ENCODE measurements around the gene CBLIF.
"Not testable (repeated sequence)": the region's sequence is repeated elsewhere in the genome, so short reads cannot be mapped to it uniquely, and the experiment has no call there.

The CBLIF gene

DNA sequence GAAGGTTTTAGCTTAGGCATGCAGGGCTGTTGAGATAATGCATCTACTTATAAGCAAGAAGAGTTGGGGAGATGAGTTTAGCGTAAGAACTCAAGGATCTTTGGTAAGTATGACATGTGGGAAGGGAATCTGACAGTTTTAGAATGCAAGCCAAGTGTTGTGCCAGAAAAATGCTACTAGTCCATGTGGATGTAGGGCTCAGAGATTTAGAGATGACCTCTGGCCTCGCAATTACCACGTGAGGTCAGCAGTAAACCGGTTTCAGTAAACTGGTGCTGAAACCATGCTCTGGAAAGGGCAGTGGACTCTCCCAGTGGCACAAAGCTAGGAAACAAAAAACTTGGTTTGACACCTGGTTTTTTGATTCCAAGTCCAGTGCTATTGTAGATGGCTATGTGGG is 53.7 kb downstream of the CBLIF start:
- DNase-seq: no peak

DNA sequence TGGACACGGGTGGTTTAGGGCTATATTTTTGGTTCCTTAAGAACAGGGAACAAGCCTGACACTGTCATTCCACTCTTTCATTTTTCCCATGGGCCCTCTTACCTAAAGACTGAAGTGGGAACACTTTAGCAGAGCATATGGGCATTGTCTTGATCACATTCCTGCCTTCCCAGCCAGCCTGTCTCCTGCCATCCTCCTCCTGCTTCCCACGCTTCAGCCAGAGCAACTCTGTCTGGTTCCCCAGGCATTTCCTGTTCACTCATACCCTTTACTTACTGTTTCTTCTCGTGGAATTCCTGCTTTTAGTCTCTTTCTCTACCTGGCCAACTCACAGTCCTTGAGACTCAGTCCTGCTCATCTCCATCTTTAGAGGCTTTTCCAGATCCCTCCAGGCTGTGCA is 57.5 kb downstream of the CBLIF start:
- DNase-seq: no peak

DNA sequence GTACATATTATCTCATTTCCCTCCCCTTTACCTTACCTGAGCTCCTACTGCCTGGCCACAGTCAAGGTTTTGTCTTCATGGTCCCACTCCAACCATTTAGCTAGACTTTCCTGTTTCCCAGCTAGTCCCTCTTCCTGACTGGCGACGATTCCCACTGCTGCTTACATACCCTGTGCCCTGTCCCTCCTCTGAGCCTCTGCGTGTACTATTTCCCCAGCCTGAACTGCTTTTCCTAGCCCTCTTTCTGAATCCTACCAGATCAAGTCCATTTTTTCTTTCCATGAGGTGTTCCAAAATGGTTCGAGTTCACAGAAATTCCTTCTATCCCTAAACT is 58.1 kb downstream of the CBLIF start:
- DNase-seq: no peak

DNA sequence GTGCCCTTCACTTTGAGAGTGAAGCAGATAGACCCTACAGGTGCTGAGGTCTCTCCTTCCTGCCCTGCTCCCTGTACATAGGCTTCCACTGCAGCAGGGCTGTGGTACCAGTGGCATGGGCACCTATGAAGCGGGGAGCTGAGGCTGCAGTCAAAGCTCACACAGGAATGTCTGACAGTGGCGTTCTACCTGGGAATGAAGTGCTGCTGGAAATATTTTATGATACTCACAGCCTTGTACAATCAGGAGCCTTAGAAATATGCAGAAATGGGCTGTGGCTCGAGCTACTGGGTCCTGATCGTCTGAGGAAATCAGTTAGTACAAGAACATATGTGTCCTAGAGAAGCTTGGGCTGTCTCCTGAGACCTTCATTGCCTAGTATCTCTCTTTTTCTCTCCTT is 59.5 kb downstream of the CBLIF start:
- DNase-seq: no peak

DNA sequence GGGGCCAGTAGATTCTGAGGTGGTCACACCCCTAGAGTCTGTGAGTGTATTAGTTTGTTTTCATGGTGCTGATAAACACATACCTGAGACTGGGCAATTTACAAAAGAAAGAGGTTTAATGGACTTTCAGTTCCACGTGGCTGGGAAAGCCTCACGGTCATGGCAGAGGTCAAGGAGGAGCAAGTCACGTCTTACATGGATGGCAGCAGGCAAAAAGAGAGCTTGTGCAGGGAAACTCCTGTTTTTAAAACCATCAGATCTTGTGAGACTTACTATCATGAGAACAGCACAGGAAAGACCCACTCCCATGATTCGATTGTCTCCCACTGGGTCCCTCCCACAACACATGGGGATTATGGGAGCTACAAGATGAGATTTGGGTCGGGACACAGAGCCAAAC is 60.9 kb downstream of the CBLIF start:
- DNase-seq: not testable (repeated sequence)

DNA sequence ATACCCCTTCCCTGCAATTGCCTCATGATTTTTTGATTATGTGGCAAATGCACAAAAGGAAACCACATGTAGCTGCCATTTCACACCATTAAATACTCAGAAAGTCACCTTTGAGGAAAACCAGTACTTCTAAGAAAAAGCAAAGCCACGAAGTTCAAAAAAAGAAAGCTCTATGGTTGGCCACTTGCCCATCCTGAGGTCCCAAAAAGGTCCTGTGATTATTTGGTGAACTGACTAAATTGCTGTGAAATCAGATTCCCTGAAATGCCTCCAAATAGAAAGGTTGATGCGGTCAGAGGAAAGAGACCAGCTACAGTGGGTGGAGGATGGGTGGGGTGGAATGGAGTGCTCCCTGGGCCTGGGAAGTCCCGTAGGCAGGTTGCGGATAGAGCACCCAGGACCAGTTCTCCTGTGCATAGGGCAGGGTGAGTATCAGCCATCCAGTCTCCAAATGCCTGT is 61.6 kb downstream of the CBLIF start:
- no peak for DNase-seq

DNA sequence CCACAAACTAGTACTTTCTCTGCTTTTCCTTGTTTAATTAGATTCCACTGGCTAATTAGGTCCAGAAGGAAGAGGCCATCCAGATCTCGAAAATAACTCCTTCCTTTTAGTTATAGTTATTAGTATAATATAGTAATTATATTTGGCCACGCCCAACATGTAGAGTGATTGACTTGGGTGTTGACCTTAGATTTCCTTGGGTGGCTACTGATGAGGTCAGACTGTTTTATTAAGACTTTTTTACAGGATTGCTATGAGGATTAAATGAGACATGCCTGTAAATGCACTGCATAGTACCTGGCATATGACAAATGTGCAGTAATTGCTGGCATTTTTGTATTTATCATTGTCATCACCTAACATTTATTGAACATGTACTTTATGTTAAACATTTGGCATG is 63.2 kb downstream of the CBLIF start:
- DNase-seq: no peak

DNA sequence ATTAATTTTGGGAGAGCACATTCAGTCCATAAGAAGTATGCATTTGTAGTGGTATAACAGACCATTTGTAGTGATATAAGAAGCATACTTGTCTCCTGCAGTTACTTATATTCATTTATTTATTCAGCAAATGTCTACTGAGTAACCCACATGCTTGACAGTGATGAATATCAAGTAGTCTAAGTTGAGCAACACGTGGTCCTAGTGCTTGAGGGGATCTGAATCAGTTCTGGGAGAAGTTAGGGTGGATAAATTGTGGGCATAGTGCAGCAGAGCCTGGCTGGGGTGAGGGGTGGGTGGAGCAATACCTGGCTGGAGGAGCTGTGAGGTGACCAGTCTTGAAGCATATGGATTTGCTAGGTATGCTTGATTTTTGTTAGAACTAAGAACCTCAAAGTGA is 65.8 kb downstream of the CBLIF start:
- DNase-seq: no peak
